IMR-90 (cell line): Measurements from ENCODE around the gene RGMA. TPM values are rescaled to one million over a fixed set of nuclear protein-coding genes. Genes with fewer than 3 reads are reported as not detected.

ENCODE experiments used
- ATAC-seq: fragments of 200-7000 bp; cut with Tn5 transposase; 2 replicates; pipeline ENCODE4 v1.9.1; 2020; ENCODE audit warnings: low read depth, mild to moderate bottlenecking, moderate library complexity
- BruUV-seq: library from RNA; stranded (reverse); fragments of 400-500 nt; replicated peaks from 2 replicates; lab custom pipeline; 2021; lab: Mats Ljungman, UMichigan
- CTCF ChIA-PET: fragments of 300-600 bp; formaldehyde crosslinking; extraction: SDS; loops from one replicate; lab custom pipeline; 2021; ENCODE audit warnings: antibody characterized with exemption; lab: Yijun Ruan, JAX
- POLR2A ChIA-PET: fragments of 300-600 bp; sonication (Branson Sonifier 250); formaldehyde crosslinking; loops from one replicate; lab custom pipeline; 2022; ENCODE audit warnings: antibody characterized with exemption; ENCODE audit not compliant: unreplicated experiment; lab: Charles Lee
- DNase-seq: peaks from one replicate; pipeline ENCODE4 v3.0.0; 2013
- H2AFZ ChIP-seq: replicated peaks from 2 replicates; pipeline ENCODE3; 2013; ENCODE audit warnings: low read length, mild to moderate bottlenecking; ENCODE audit not compliant: poor library complexity
- H2AK5ac ChIP-seq: 2 replicates; pipeline ENCODE4 v1.6.1; 2013; ENCODE audit warnings: low read depth, low read length, inconsistent platforms
- H2AK9ac ChIP-seq: replicated peaks from 2 replicates; pipeline ENCODE3; 2013; ENCODE audit warnings: mild to moderate bottlenecking, low read depth, low read length, moderate library complexity; ENCODE audit not compliant: poor library complexity
- H2BK120ac ChIP-seq: 2 replicates; pipeline ENCODE4 v1.6.1; 2013; ENCODE audit warnings: low read depth, low read length, inconsistent platforms
- H2BK15ac ChIP-seq: 3 replicates; pipeline ENCODE4 v1.6.1; 2013; ENCODE audit warnings: low read depth, low read length, inconsistent platforms
- H2BK20ac ChIP-seq: 2 replicates; pipeline ENCODE4 v1.6.1; 2013; ENCODE audit warnings: low read depth, mild to moderate bottlenecking, inconsistent platforms, low read length, moderate library complexity
- H2BK5ac ChIP-seq: 2 replicates; pipeline ENCODE4 v1.6.1; 2013; ENCODE audit warnings: mild to moderate bottlenecking, low read depth, low read length, inconsistent platforms; ENCODE audit not compliant: poor library complexity, severe bottlenecking
- H3K14ac ChIP-seq: replicated peaks from 2 replicates; pipeline ENCODE4 v1.6.1; 2013; ENCODE audit warnings: low read depth, low read length, inconsistent platforms
- H3K18ac ChIP-seq: 2 replicates; pipeline ENCODE4 v1.6.1; 2013; ENCODE audit warnings: low read depth, low read length, control low read depth
- H3K23ac ChIP-seq: 2 replicates; pipeline ENCODE4 v1.6.1; 2013; ENCODE audit warnings: low read depth, low read length, inconsistent platforms
- H3K27ac ChIP-seq: 2 replicates; pipeline ENCODE4 v1.5.1; 2013; ENCODE audit warnings: mild to moderate bottlenecking, control low read depth, low read length; ENCODE audit not compliant: insufficient read depth
- H3K27me3 ChIP-seq: 2 replicates; pipeline ENCODE4 v1.6.1; 2013; ENCODE audit warnings: low read length; ENCODE audit not compliant: control insufficient read depth, insufficient read depth
- H3K36me3 ChIP-seq: 2 replicates; pipeline ENCODE4 v1.6.1; 2013; ENCODE audit warnings: low read length, mixed read lengths; ENCODE audit not compliant: control insufficient read depth, insufficient read depth
- H3K4ac ChIP-seq: 2 replicates; pipeline ENCODE4 v1.6.1; 2013; ENCODE audit warnings: low read depth, low read length, inconsistent platforms
- H3K4me1 ChIP-seq: 2 replicates; pipeline ENCODE4 v1.6.1; 2013; ENCODE audit warnings: low read length, mixed read lengths; ENCODE audit not compliant: control insufficient read depth, insufficient read depth
- H3K4me2 ChIP-seq: 2 replicates; pipeline ENCODE4 v1.6.1; 2013; ENCODE audit warnings: low read depth, mild to moderate bottlenecking, control low read depth, low read length, moderate library complexity
- H3K4me3 ChIP-seq: 2 replicates; pipeline ENCODE4 v1.5.1; 2013; ENCODE audit warnings: low read depth, mild to moderate bottlenecking, control low read depth, low read length, moderate library complexity; ENCODE audit not compliant: insufficient read depth
- H3K56ac ChIP-seq: 2 replicates; pipeline ENCODE4 v1.6.1; 2013; ENCODE audit warnings: low read length, inconsistent platforms; ENCODE audit not compliant: insufficient read depth; ENCODE audit errors: extremely low read depth
- H3K79me1 ChIP-seq, 2 experiments: 2 replicates each; pipeline ENCODE4 v1.6.1; 2013; ENCODE audit warnings: low read length in 2 of 2, inconsistent platforms in 1 of 2, low read depth in 1 of 2
- H3K9ac ChIP-seq: 2 replicates; pipeline ENCODE4 v1.6.1; 2013; ENCODE audit warnings: low read depth, low read length, control low read depth
- H3K9me1 ChIP-seq: 2 replicates; pipeline ENCODE4 v1.6.1; 2013; ENCODE audit warnings: low read length, inconsistent platforms; ENCODE audit not compliant: insufficient read depth
- H3K9me3 ChIP-seq: 2 replicates; pipeline ENCODE4 v1.6.1; 2013; ENCODE audit warnings: low read length; ENCODE audit not compliant: control insufficient read depth, insufficient read depth
- H4K20me1 ChIP-seq: 2 replicates; pipeline ENCODE4 v1.6.1; 2013; ENCODE audit warnings: low read length, inconsistent platforms; ENCODE audit not compliant: insufficient read depth
- H4K5ac ChIP-seq: 2 replicates; pipeline ENCODE4 v1.6.1; 2013; ENCODE audit warnings: mild to moderate bottlenecking, low read depth, low read length, control low read depth
- H4K8ac ChIP-seq, 2 experiments: 2 replicates each; pipeline ENCODE4 v1.6.1; 2013; ENCODE audit warnings: low read depth in 2 of 2, low read length in 2 of 2, control low read depth in 1 of 2, inconsistent platforms in 1 of 2
- H4K91ac ChIP-seq: 2 replicates; pipeline ENCODE4 v1.6.1; 2013; ENCODE audit warnings: low read depth, low read length, inconsistent platforms; ENCODE audit not compliant: insufficient read depth
- MAFK ChIP-seq: IDR thresholded peaks from 2 replicates; pipeline ENCODE4 v1.6.1; 2012; ENCODE audit warnings: low read depth, low read length, improper control_type of control experiment
- MXI1 ChIP-seq: IDR thresholded peaks from 2 replicates; pipeline ENCODE4 v1.6.1; 2012; ENCODE audit warnings: low read depth, mild to moderate bottlenecking, low read length, moderate library complexity, borderline replicate concordance
- RCOR1 ChIP-seq: IDR thresholded peaks from 2 replicates; pipeline ENCODE4 v1.6.1; 2012; ENCODE audit warnings: mild to moderate bottlenecking, low read length, improper control_type of control experiment; ENCODE audit not compliant: insufficient replicate concordance
- SMC3 ChIP-seq: fragments of 150-350 bp; IDR thresholded peaks from 2 replicates; pipeline ENCODE4 v1.6.1; 2016; ENCODE audit warnings: low read depth, mild to moderate bottlenecking, antibody characterized with exemption, low read length, moderate library complexity
- WGBS, 2 experiments: methylation state at CpG; one replicate each; pipeline versions ENCODE4 v1.1.5 to v1.1.7; 2013; ENCODE audit warnings: missing lambda C conversion rate in 2 of 2; ENCODE audit not compliant: insufficient read length in 1 of 2; ENCODE audit errors: extremely low coverage in 2 of 2; 5-methylcytosine and 5-hydroxymethylcytosine counted together
- dilution Hi-C: fragments of 300-500 bp; cut with HindIII; formaldehyde crosslinking; loops from one replicate; pipeline ENCODE4 v1.14.3; 2018; ENCODE audit warnings: low sequenced_read_pairs; ENCODE audit not compliant: unreplicated experiment
- in situ Hi-C: fragments of 300-500 bp; cut with MboI; formaldehyde crosslinking; loops from 3 replicates; pipeline ENCODE4 v1.14.3; 2019; ENCODE audit warnings: low sequenced_read_pairs, inconsistent platforms, mixed read lengths
- intact Hi-C: fragments of 100-400 bp; cut with micrococcal nuclease; formaldehyde crosslinking; loops from 2 replicates; pipeline ENCODE4 v1.10.0; 2022
- polyA plus RNA-seq, 3 experiments: library from polyadenylated mRNA; depleted of rRNA; stranded (reverse); fragments of >200 nt; gene quantifications; 2 replicates each; pipeline ENCODE4 v1.2.3, GENCODE V29; 2012; ENCODE audit warnings: low replicate concordance in 1 of 3
- total RNA-seq: library from RNA; depleted of rRNA; stranded (reverse); fragments of >200 nt; gene quantifications from 2 replicates; pipeline ENCODE4 v1.2.3, GENCODE V29; 2012
- TF ChIP-seq, protein P1 (sequence below): fragments of 150-350 bp; IDR thresholded peaks from 2 replicates; pipeline ENCODE4 v1.6.1; 2016; ENCODE audit warnings: low read depth, mild to moderate bottlenecking, low read length, moderate library complexity, borderline replicate concordance

The RGMA gene
- total and polyA plus RNA-seq, 2 of the 4 experiments (the other 2 are of a cell fraction): 0.18 to 0.26 TPM

DNA sequence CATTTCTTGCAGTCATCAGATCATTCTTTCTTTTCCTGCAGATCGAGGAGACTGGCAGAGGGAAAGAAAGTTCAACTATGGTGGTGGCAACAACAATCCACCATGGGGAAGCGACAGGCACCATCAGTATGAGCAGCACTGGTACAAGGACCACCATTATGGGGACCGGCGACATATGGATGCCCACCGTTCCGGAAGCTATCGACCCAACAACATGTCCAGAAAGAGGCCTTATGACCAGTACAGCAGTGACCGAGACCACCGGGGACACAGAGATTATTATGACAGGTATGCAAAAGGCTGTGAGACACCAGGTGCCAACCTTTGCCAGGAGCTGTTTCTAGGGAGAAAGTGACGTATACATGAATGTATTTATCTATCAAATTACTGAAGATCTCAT, 69.0 kb downstream of the RGMA start:
- H3K56ac ChIP-seq: no peak overlapping the region
- ATAC-seq: no peak
- BruUV-seq: no TSS peak
- H2AK9ac ChIP-seq: no peak overlapping the region
- dilution Hi-C loops: no loop called here
- H2BK120ac ChIP-seq: no peak overlapping the region
- intact Hi-C loops: loop anchor here (5.0 kb wide), 1 partner anchor 38 kb away; no protein-coding TSS in a partner anchor
- no peak overlapping the region for H3K23ac ChIP-seq
- in situ Hi-C loops: loop anchor here (10.0 kb wide), 1 partner anchor 225 kb away; no protein-coding TSS in a partner anchor
- no peak overlapping the region for H2BK20ac ChIP-seq
- H3K9me3 ChIP-seq: no peaks in the 10 kb centered on the region
- H4K5ac ChIP-seq: no peak overlapping the region
- no peak overlapping the region for H4K91ac ChIP-seq
- no peak overlapping the region for H2BK15ac ChIP-seq
- H3K9me1 ChIP-seq: peaks cover 10% of the 10 kb centered on the region; the same call in 1 of the 2 replicates
- ChIA-PET POLR2A (no interaction called here), CTCF (interaction anchor here (1.4 kb wide), 1 partner anchor 1100 kb away, joined by 6 read pairs; no protein-coding TSS in a partner anchor)
- peaks cover 32 to 41% of the 10 kb centered on the region in 2 experiments for H3K79me1 ChIP-seq
- H3K4me2 ChIP-seq: no peak overlapping the region
- no peak overlapping the region for H2BK5ac ChIP-seq
- no peak overlapping the region for H4K8ac ChIP-seq
- H3K36me3 ChIP-seq: peaks cover 57% of the 10 kb centered on the region
- no peak overlapping the region for H3K4me3 ChIP-seq
- peaks cover 18% of the 10 kb centered on the region; the same call in 1 of the 2 replicates for H4K20me1 ChIP-seq
- no peak overlapping the region for H3K18ac ChIP-seq
- H2AFZ ChIP-seq: no peak overlapping the region
- no peaks in the 10 kb centered on the region for H3K4me1 ChIP-seq
- H3K27ac ChIP-seq: no peak overlapping the region
- no peak overlapping the region for H3K14ac ChIP-seq
- TF ChIP-seq RCOR1: no peak
- TF ChIP-seq MAFK: no peak
- TF ChIP-seq MXI1: no peak
- TF ChIP-seq, protein P1, sequence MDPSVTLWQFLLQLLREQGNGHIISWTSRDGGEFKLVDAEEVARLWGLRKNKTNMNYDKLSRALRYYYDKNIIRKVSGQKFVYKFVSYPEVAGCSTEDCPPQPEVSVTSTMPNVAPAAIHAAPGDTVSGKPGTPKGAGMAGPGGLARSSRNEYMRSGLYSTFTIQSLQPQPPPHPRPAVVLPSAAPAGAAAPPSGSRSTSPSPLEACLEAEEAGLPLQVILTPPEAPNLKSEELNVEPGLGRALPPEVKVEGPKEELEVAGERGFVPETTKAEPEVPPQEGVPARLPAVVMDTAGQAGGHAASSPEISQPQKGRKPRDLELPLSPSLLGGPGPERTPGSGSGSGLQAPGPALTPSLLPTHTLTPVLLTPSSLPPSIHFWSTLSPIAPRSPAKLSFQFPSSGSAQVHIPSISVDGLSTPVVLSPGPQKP: no peak
- TF ChIP-seq SMC3: no peak
- 100% methylated on average over 6 of the region's 10 CpGs; no CpG with 5 or more reads in 1 of the 2 experiments for WGBS, 2 experiments
- DNase-seq: no peak
- H3K4ac ChIP-seq: no peak overlapping the region
- no peak overlapping the region for H2AK5ac ChIP-seq
- H3K9ac ChIP-seq: no peak overlapping the region
- no peaks in the 10 kb centered on the region for H3K27me3 ChIP-seq
